ENCODE data around the gene SCRN1. TPM values are rescaled to one million over a fixed set of nuclear protein-coding genes. Genes with fewer than 3 reads are reported as not detected.
A peak's percentile ranks its signal among the peaks of the same experiment; 100 is the strongest.

Gene SCRN1
- total RNA-seq, 2 donors from 2014 or later, result 110 to 112 TPM

GRCh38 chr7:29879609-29880008, 110.0 kb downstream of the SCRN1 start:
- Mint-ChIP-seq H3K27me3 (ENCODE audit: insufficient read depth) (peaks cover 5% of the 10 kb centered on the region), H3K27ac (no peak overlapping the region), H3K4me3 (no peak overlapping the region), H3K4me1 (peaks cover 9% of the 10 kb centered on the region), H3K36me3 (ENCODE audit: low read depth) (no peaks in the 10 kb centered on the region), H3K9me3 (no peaks in the 10 kb centered on the region)
- Histone ChIP-seq H3K4me3 (ENCODE audit: low read length) (no peak overlapping the region), H3K9ac (ENCODE audit: extremely low read depth, low read length, poor library complexity, severe bottlenecking) (no peak overlapping the region), H3K36me3 (ENCODE audit: control insufficient read depth, insufficient read depth, low read length) (no peaks in the 10 kb centered on the region), H3K4me1 (ENCODE audit: control insufficient read depth, insufficient read depth, low read length) (no peaks in the 10 kb centered on the region), H3K9me3 (ENCODE audit: control insufficient read depth, low read length) (no peaks in the 10 kb centered on the region), H3K27ac (ENCODE audit: low read depth, low read length) (no peak overlapping the region), H3K27me3 (ENCODE audit: control insufficient read depth, insufficient read depth, low read length, poor library complexity, severe bottlenecking) (no peaks in the 10 kb centered on the region)
- WGBS, 2 experiments (ENCODE audit: insufficient coverage in 1 of 2, insufficient read length in 1 of 2), result 79 to 100% methylated on average over 1 to 2 of the region's 2 CpGs
- no peak for DNase-seq
- no peak for TF ChIP-seq CTCF (conservative IDR thresholded peaks at IDR 0.05)

GRCh38 chr7:29878081-29878688, 111.4 kb downstream of the SCRN1 start:
- Mint-ChIP-seq H3K36me3 (ENCODE audit: low read depth) (no peaks in the 10 kb centered on the region), H3K9me3 (no peaks in the 10 kb centered on the region), H3K4me3 (no peak overlapping the region), H3K27ac (no peak overlapping the region), H3K4me1 (peaks cover 9% of the 10 kb centered on the region), H3K27me3 (ENCODE audit: insufficient read depth) (peaks cover 3% of the 10 kb centered on the region)
- Histone ChIP-seq H3K36me3 (ENCODE audit: control insufficient read depth, insufficient read depth, low read length) (no peaks in the 10 kb centered on the region), H3K4me1 (ENCODE audit: control insufficient read depth, insufficient read depth, low read length) (no peaks in the 10 kb centered on the region), H3K27ac (ENCODE audit: low read depth, low read length) (no peak overlapping the region), H3K9me3 (ENCODE audit: control insufficient read depth, low read length) (no peaks in the 10 kb centered on the region), H3K9ac (ENCODE audit: extremely low read depth, low read length, poor library complexity, severe bottlenecking) (no peak overlapping the region), H3K27me3 (ENCODE audit: control insufficient read depth, insufficient read depth, low read length, poor library complexity, severe bottlenecking) (no peaks in the 10 kb centered on the region), H3K4me3 (ENCODE audit: low read length) (no peak overlapping the region)
- WGBS, 2 experiments (ENCODE audit: insufficient coverage in 1 of 2, insufficient read length in 1 of 2), result 90 to 96% methylated on average over 4 to 5 of the region's 5 CpGs
- TF ChIP-seq CTCF (conservative IDR thresholded peaks at IDR 0.05), result peak; percentile 62
- DNase-seq, result no peak

- Histone ChIP-seq H3K36me3 (ENCODE audit: control insufficient read depth, insufficient read depth, low read length) (no peaks in the 10 kb centered on the region), H3K4me1 (ENCODE audit: control insufficient read depth, insufficient read depth, low read length) (no peaks in the 10 kb centered on the region), H3K27me3 (ENCODE audit: control insufficient read depth, insufficient read depth, low read length, poor library complexity, severe bottlenecking) (no peaks in the 10 kb centered on the region), H3K27ac (ENCODE audit: low read depth, low read length) (peak overlapping the region; percentile 42), H3K9me3 (ENCODE audit: control insufficient read depth, low read length) (no peaks in the 10 kb centered on the region), H3K4me3 (ENCODE audit: low read length) (no peak overlapping the region), H3K9ac (ENCODE audit: extremely low read depth, low read length, poor library complexity, severe bottlenecking) (no peak overlapping the region)
- Mint-ChIP-seq H3K4me1 (peaks cover 9% of the 10 kb centered on the region), H3K9me3 (no peaks in the 10 kb centered on the region), H3K27me3 (ENCODE audit: insufficient read depth) (no peaks in the 10 kb centered on the region), H3K4me3 (no peak overlapping the region), H3K36me3 (ENCODE audit: low read depth) (no peaks in the 10 kb centered on the region), H3K27ac (no peak overlapping the region)
- 93% methylated on average over 2 to 3 of the region's 3 CpGs for WGBS, 2 experiments (ENCODE audit: insufficient coverage in 1 of 2, insufficient read length in 1 of 2)
- TF ChIP-seq CTCF (conservative IDR thresholded peaks at IDR 0.05), result no peak
- no peak for DNase-seq
These were observed 112.4 kb downstream of the SCRN1 start for GRCh38 chr7:29877196-29877595.

Data from endodermal cell (in vitro differentiated cells).